Measurements from ENCODE around the gene PDE10A.

PDE10A gene

GRCh38 chr6:165663736-165664558 lies 906 bp upstream of the PDE10A start:
- peaks cover 66% of the 10 kb centered on the region for H3K27me3 Mint-ChIP-seq
- H3K4me1 Mint-ChIP-seq: peaks cover 17% of the 10 kb centered on the region
- no peaks in the 10 kb centered on the region for H3K9me3 Mint-ChIP-seq
- peak overlapping the region; percentile 3 to 19 for H3K4me3 Mint-ChIP-seq
- ATAC-seq (no peak), DNase-seq (no peak)
- H3K27ac Mint-ChIP-seq: peak overlapping the region in 1 of 2 donors; percentile 82

GRCh38 chr6:165663377-165663735 lies 315 bp upstream of the PDE10A start:
- Mint-ChIP-seq H3K27me3 (peaks cover 61% of the 10 kb centered on the region), H3K9me3 (no peaks in the 10 kb centered on the region), H3K4me1 (peaks cover 17% of the 10 kb centered on the region), H3K4me3 (peak overlapping the region; percentile 19 to 49), H3K27ac (peak overlapping the region in 1 of 2 donors; percentile 48)
- DNase-seq (no peak), ATAC-seq (no peak)

GRCh38 chr6:165662041-165662748 lies 846 bp downstream of the PDE10A start:
- ATAC-seq: peak; percentile 24
- DNase-seq: no peak
- Mint-ChIP-seq H3K27ac (no peak overlapping the region), H3K9me3 (no peaks in the 10 kb centered on the region), H3K4me1 (peaks cover 17% of the 10 kb centered on the region), H3K27me3 (peaks cover 58% of the 10 kb centered on the region), H3K4me3 (peak overlapping the region; percentile 29 to 35)

GRCh38 chr6:165661664-165662025 lies 1.4 kb downstream of the PDE10A start:
- peaks cover 17% of the 10 kb centered on the region for H3K4me1 Mint-ChIP-seq
- H3K9me3 Mint-ChIP-seq: no peaks in the 10 kb centered on the region
- DNase-seq: no peak
- H3K27me3 Mint-ChIP-seq: peaks cover 55% of the 10 kb centered on the region
- no peak overlapping the region for H3K27ac Mint-ChIP-seq
- no peak for ATAC-seq
- H3K4me3 Mint-ChIP-seq: peak overlapping the region in 1 of 2 donors; percentile 35

- DNase-seq: no peak
- peak overlapping the region; percentile 21 to 32 for H3K4me3 Mint-ChIP-seq
- H3K4me1 Mint-ChIP-seq: peaks cover 17% of the 10 kb centered on the region
- peaks cover 50% of the 10 kb centered on the region for H3K27me3 Mint-ChIP-seq
- no peaks in the 10 kb centered on the region for H3K9me3 Mint-ChIP-seq
- no peak overlapping the region for H3K27ac Mint-ChIP-seq
- ATAC-seq: peak; percentile 10
These were observed 2.0 kb downstream of the PDE10A start for GRCh38 chr6:165660857-165661663.

GRCh38 chr6:165659945-165660856 lies 2.8 kb downstream of the PDE10A start:
- Mint-ChIP-seq H3K9me3 (no peaks in the 10 kb centered on the region), H3K4me1 (peaks cover 17% of the 10 kb centered on the region), H3K4me3 (peak overlapping the region in 1 of 2 donors; percentile 30), H3K27me3 (peaks cover 45% of the 10 kb centered on the region), H3K27ac (no peak overlapping the region)
- ATAC-seq (no peak), DNase-seq (no peak)

GRCh38 chr6:165658395-165659058 lies 4.5 kb downstream of the PDE10A start:
- Mint-ChIP-seq H3K4me1 (peaks cover 7% of the 10 kb centered on the region), H3K9me3 (no peaks in the 10 kb centered on the region), H3K27ac (no peak overlapping the region), H3K4me3 (no peak overlapping the region), H3K27me3 (peaks cover 29% of the 10 kb centered on the region)
- ATAC-seq: no peak
- DNase-seq: no peak

- Mint-ChIP-seq H3K4me1 (peaks cover 5% of the 10 kb centered on the region), H3K27ac (no peak overlapping the region), H3K9me3 (no peaks in the 10 kb centered on the region), H3K4me3 (no peak overlapping the region), H3K27me3 (peaks cover 25% of the 10 kb centered on the region)
- ATAC-seq: no peak
- no peak for DNase-seq
These were observed 5.7 kb downstream of the PDE10A start for GRCh38 chr6:165657325-165657680.

- Mint-ChIP-seq H3K4me3 (no peak overlapping the region), H3K9me3 (no peaks in the 10 kb centered on the region), H3K27ac (no peak overlapping the region), H3K27me3 (peaks cover 25% of the 10 kb centered on the region), H3K4me1 (peaks cover 5% of the 10 kb centered on the region)
- ATAC-seq (no peak), DNase-seq (no peak)
These were observed 6.3 kb downstream of the PDE10A start for GRCh38 chr6:165656581-165657324.

GRCh38 chr6:165655191-165655590 lies 7.8 kb downstream of the PDE10A start:
- Mint-ChIP-seq H3K4me3 (no peak overlapping the region), H3K9me3 (no peaks in the 10 kb centered on the region), H3K27me3 (peaks cover 11% of the 10 kb centered on the region), H3K27ac (no peak overlapping the region), H3K4me1 (no peaks in the 10 kb centered on the region)
- ATAC-seq (no peak), DNase-seq (no peak)

GRCh38 chr6:165654144-165654543 lies 8.9 kb downstream of the PDE10A start:
- Mint-ChIP-seq H3K4me1 (no peaks in the 10 kb centered on the region), H3K27me3 (peaks cover under 1% of the 10 kb centered on the region), H3K4me3 (no peak overlapping the region), H3K27ac (no peak overlapping the region), H3K9me3 (no peaks in the 10 kb centered on the region)
- DNase-seq (no peak), ATAC-seq (no peak)

- H3K27ac Mint-ChIP-seq: no peak overlapping the region
- no peaks in the 10 kb centered on the region for H3K9me3 Mint-ChIP-seq
- no peak overlapping the region for H3K4me3 Mint-ChIP-seq
- ATAC-seq (peak; percentile 16), DNase-seq (no peak)
- H3K27me3 Mint-ChIP-seq: no peaks in the 10 kb centered on the region
- H3K4me1 Mint-ChIP-seq: no peaks in the 10 kb centered on the region
These were observed 9.4 kb downstream of the PDE10A start for GRCh38 chr6:165653607-165654006.

- DNase-seq (no peak), ATAC-seq (peak; percentile 22)
- Mint-ChIP-seq H3K4me3 (no peak overlapping the region), H3K4me1 (no peaks in the 10 kb centered on the region), H3K27me3 (no peaks in the 10 kb centered on the region), H3K27ac (no peak overlapping the region), H3K9me3 (no peaks in the 10 kb centered on the region)
These were observed 9.8 kb downstream of the PDE10A start for GRCh38 chr6:165653196-165653595.

GRCh38 chr6:165652766-165653165 lies 10.3 kb downstream of the PDE10A start:
- H3K4me1 Mint-ChIP-seq: no peaks in the 10 kb centered on the region
- DNase-seq (no peak), ATAC-seq (no peak)
- H3K4me3 Mint-ChIP-seq: no peak overlapping the region
- no peak overlapping the region for H3K27ac Mint-ChIP-seq
- H3K9me3 Mint-ChIP-seq: no peaks in the 10 kb centered on the region
- no peaks in the 10 kb centered on the region for H3K27me3 Mint-ChIP-seq
